Mucosa of rectum (tissue), 2 donors: ENCODE results near the gene UPB1.
A peak's percentile ranks its signal among the peaks of the same experiment; 100 is the strongest.
"Not testable (repeated sequence)": the region's sequence is repeated elsewhere in the genome, so short reads cannot be mapped to it uniquely, and the experiment has no call there.

Experiments
- H3K27ac ChIP-seq, 2 donors: one replicate each; pipeline ENCODE4 v1.7.0; 2013; ENCODE audit warnings: inconsistent platforms in 2 of 2, low read depth in 2 of 2, low read length in 2 of 2
- H3K27me3 ChIP-seq, 2 donors: one replicate each; pipeline ENCODE4 v1.7.0; 2013; ENCODE audit warnings: low read length in 2 of 2; ENCODE audit not compliant: control insufficient read depth in 2 of 2, insufficient read depth in 2 of 2
- H3K36me3 ChIP-seq, 2 donors: one replicate each; pipeline ENCODE4 v1.7.0; 2013; ENCODE audit warnings: low read length in 2 of 2; ENCODE audit not compliant: control insufficient read depth in 2 of 2, insufficient read depth in 2 of 2
- H3K4me1 ChIP-seq, 2 donors: one replicate each; pipeline ENCODE4 v1.7.0; 2013; ENCODE audit warnings: low read length in 2 of 2, mild to moderate bottlenecking in 1 of 2; ENCODE audit not compliant: control insufficient read depth in 2 of 2, insufficient read depth in 2 of 2
- H3K4me3 ChIP-seq, 2 donors: one replicate each; pipeline ENCODE4 v1.7.0; 2013; ENCODE audit warnings: low read length in 2 of 2
- H3K9ac ChIP-seq, 2 donors: one replicate each; pipeline ENCODE4 v1.7.0; 2013; ENCODE audit warnings: low read length in 2 of 2, low read depth in 1 of 2, mild to moderate bottlenecking in 1 of 2
- H3K9me3 ChIP-seq, 2 donors: one replicate each; pipeline ENCODE4 v1.7.0; 2013; ENCODE audit warnings: low read length in 2 of 2; ENCODE audit not compliant: control insufficient read depth in 2 of 2
- donor health status: healthy.
- donor health status: Normal muscosa, but diverticular disease.

Gene UPB1

DNA sequence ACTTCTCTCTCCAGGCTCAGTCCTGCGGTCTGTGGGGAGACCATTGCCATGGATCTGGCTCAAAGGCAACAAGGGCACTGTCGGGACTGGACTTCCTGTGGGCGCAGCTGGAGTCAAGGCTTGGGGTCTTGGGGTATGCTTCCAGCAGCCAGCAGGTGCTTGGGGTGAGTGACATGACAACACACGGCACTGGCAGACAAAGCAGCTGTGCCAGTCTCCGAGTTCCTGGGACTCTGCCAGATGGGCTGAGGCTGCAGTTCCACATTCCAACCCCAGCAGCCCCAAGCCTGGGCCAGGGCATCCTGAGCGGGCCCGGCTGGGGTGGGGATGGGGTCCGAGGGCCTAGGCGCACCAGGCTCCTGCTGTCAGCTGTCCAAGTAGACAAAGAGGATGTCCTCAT, 47.5 kb downstream of the UPB1 start:
- no peaks in the 10 kb centered on the region for H3K9me3 ChIP-seq
- H3K4me1 ChIP-seq: no peaks in the 10 kb centered on the region
- no peak overlapping the region for H3K9ac ChIP-seq
- H3K27me3 ChIP-seq: no peaks in the 10 kb centered on the region
- H3K4me3 ChIP-seq: no peak overlapping the region
- no peak overlapping the region for H3K27ac ChIP-seq
- H3K36me3 ChIP-seq: peaks cover 62 to 68% of the 10 kb centered on the region in 2 donors

GRCh38 chr22:24543185-24543601, 48.1 kb downstream of the UPB1 start:
- no peaks in the 10 kb centered on the region for H3K4me1 ChIP-seq
- H3K27me3 ChIP-seq: no peaks in the 10 kb centered on the region
- H3K9me3 ChIP-seq: no peaks in the 10 kb centered on the region
- no peak overlapping the region for H3K27ac ChIP-seq
- H3K36me3 ChIP-seq: peaks cover 68 to 74% of the 10 kb centered on the region in 2 donors
- H3K4me3 ChIP-seq: no peak overlapping the region
- no peak overlapping the region for H3K9ac ChIP-seq

DNA sequence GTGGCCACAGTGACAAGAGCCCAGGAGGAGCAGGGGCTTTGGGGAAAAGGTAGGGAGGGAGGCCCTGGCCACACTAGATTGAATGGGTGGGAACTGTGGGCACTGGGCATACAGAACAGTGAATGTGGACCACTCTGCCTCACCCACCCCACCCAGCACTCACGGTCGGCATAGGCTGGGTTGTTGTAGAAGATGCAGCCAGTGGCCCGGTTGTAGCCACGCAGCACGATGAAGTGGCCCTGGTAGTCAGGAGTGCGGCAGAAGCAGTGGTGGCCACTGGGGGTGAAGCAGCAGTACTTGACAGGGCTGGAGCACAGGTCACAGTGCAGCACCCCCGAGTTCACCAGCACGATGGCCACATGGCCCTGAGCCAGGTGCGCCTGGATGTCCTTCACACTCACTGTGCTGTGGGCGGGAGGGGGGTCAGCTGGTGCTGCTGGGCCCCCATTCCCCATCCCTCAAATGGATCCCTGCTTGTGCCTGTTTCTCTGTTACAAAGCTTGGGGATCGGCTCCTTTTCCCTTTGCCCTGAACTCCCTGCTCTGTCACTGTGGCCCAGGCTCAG, 48.6 kb downstream of the UPB1 start:
- Histone ChIP-seq H3K36me3 (peaks cover 73 to 76% of the 10 kb centered on the region in 2 donors), H3K9ac (no peak overlapping the region), H3K27ac (no peak overlapping the region), H3K4me3 (no peak overlapping the region), H3K4me1 (no peaks in the 10 kb centered on the region), H3K27me3 (no peaks in the 10 kb centered on the region), H3K9me3 (no peaks in the 10 kb centered on the region)

DNA sequence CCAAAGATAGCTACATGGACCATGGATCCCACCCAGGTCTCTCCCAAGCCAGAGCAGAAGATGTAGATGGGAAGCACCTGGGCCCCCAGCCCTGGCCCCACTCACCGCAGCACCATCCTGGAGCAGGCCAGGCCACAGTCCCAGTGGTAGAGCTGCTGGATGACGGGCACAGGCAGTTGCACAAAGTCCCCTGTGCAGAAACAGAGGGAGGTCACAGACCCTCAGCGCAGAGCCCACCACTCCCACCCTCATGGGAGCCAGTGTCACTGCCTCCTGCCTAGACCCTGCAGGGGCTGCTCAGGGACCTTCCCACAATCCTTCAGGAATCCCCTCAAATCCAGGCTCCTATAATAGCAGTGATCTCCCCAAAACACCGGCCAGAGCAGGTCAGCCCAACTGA, 53.7 kb downstream of the UPB1 start:
- H3K27ac ChIP-seq: no peak overlapping the region
- H3K27me3 ChIP-seq: no peaks in the 10 kb centered on the region
- H3K9me3 ChIP-seq: no peaks in the 10 kb centered on the region
- H3K4me1 ChIP-seq: peaks cover 40 to 43% of the 10 kb centered on the region in 2 donors
- no peak overlapping the region for H3K9ac ChIP-seq
- peaks cover 37 to 51% of the 10 kb centered on the region in 2 donors for H3K36me3 ChIP-seq
- H3K4me3 ChIP-seq: no peak overlapping the region

- peaks cover 43 to 47% of the 10 kb centered on the region in 2 donors for H3K4me1 ChIP-seq
- H3K4me3 ChIP-seq: no peak overlapping the region
- H3K9me3 ChIP-seq: no peaks in the 10 kb centered on the region
- H3K27me3 ChIP-seq: no peaks in the 10 kb centered on the region
- peak overlapping the region; percentile 76 to 82 for H3K27ac ChIP-seq
- H3K9ac ChIP-seq: peak overlapping the region in 1 of 2 donors; percentile 29
- peaks cover 30 to 39% of the 10 kb centered on the region in 2 donors for H3K36me3 ChIP-seq
These were observed 55.1 kb downstream of the UPB1 start for GRCh38 chr22:24550028-24550901.

GRCh38 chr22:24550902-24551435, 55.8 kb downstream of the UPB1 start:
- Histone ChIP-seq H3K36me3 (peaks cover 30 to 39% of the 10 kb centered on the region in 2 donors), H3K27ac (peak overlapping the region; percentile 76 to 82), H3K27me3 (no peaks in the 10 kb centered on the region), H3K9ac (peak overlapping the region; percentile 5 to 19), H3K9me3 (no peaks in the 10 kb centered on the region), H3K4me3 (no peak overlapping the region), H3K4me1 (peaks cover 43 to 47% of the 10 kb centered on the region in 2 donors)

DNA sequence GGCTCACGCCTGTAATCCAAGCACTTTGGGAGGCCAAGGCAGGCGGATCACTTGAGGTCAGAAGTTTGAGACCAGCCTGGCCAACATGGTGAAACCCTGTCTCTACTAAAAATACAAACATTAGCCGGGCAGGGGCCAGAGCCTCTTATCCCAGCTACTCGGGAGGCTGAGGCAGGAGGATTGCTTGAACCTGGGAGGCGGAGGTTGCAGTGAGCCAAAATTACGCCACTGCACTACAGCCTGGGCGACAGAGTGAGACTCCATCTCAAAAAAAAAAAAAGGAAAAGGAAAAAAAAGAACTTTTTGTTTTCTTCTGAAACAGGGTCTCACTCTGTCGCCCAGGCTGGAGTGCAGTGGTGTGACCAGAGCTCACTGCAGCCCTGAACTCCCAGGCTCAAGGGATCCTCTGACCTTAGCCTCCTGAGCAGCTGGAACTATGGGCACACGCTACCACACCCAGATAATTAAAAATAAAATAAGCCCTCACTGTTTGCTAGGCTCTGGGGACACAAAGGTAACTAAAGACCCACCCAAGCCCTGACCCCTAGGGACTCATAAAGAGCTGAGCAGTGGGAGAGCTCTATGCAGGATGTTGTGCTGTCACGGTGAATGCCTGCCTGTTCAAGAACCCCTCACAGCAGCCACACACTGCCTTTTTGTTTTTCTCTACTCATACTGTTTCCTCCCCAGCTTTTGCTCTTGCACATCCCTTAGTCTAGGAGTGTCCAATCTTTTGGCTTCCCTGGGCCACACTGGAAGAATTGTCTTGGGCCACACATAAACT, 57.6 kb downstream of the UPB1 start:
- H3K9me3 ChIP-seq, H3K27me3 ChIP-seq: not testable (repeated sequence)
- peaks cover 51 to 60% of the 10 kb centered on the region in 2 donors for H3K4me1 ChIP-seq
- H3K36me3 ChIP-seq: peaks cover 17 to 26% of the 10 kb centered on the region in 2 donors
- H3K9ac ChIP-seq: peak overlapping the region; percentile 95 to 99
- peak overlapping the region in 1 of 2 donors; percentile 96 for H3K4me3 ChIP-seq
- H3K27ac ChIP-seq: peak overlapping the region; percentile 93 to 97

- no peaks in the 10 kb centered on the region for H3K27me3 ChIP-seq
- no peaks in the 10 kb centered on the region for H3K9me3 ChIP-seq
- H3K4me1 ChIP-seq: peaks cover 51 to 60% of the 10 kb centered on the region in 2 donors
- peak overlapping the region; percentile 95 to 99 for H3K9ac ChIP-seq
- H3K36me3 ChIP-seq: peaks cover 15 to 28% of the 10 kb centered on the region in 2 donors
- H3K27ac ChIP-seq: peak overlapping the region; percentile 93 to 97
- peak overlapping the region; percentile 90 to 96 for H3K4me3 ChIP-seq
These were observed 58.6 kb downstream of the UPB1 start for GRCh38 chr22:24553597-24554312.

DNA sequence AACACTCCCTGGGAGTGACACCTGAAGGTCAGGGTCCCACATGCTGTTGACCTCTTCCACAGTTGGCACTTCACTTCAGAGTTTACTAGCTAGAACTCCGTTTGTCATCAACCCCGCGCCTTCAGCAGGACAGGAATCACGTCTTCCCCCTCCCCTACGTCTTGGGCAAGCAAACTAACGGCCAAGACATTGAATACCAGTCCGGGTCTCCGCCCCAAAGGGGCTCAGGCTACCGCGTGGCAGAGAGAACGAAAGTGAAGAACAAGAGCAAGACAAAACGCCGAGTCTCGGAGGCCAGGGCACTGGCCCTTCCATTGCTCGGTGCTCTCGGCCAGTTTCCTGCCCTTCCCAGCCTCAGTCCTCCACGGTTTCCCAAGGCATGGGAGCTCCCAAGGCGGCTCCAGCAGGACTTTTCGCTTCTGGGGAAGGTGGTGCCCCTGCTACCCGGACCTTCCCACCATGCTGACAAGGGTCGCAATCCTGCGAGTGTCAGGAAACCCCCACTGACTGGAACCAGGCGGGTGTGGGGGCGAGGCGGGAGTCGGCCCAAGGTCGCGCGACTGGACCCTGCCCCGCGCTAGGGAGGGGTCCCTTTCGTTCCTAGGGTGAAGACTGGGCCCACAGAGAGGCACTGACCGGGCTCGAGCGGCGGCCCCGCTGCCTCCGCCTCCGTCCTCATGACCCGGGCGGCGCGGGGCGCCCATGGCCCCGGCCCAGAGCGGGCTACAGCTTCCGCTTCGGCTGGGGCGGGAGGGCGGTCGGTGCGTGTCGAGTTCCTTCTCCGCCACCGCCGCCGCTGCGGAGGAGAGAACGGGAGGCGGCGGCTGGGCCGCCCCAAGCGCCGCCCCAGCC, 59.4 kb downstream of the UPB1 start, which contains the start of gene GUCD1:
TSS of gene GUCD1 (minus strand) at position 826 of the 852 bp plus-strand sequence. CDS start at position 679, 147 bp downstream.
- H3K36me3 ChIP-seq: peaks cover 20 to 27% of the 10 kb centered on the region in 2 donors

More for the DNA sequence above, 59.4 kb downstream of the UPB1 start, which contains the start of gene GUCD1:
- peaks cover 50 to 54% of the 10 kb centered on the region in 2 donors for H3K4me1 ChIP-seq
- H3K27me3 ChIP-seq: no peaks in the 10 kb centered on the region
- H3K4me3 ChIP-seq: peak within 1 kb of the TSS; percentile 96 to 99
- H3K27ac ChIP-seq: peak within 1 kb of the TSS; percentile 96 to 99
- H3K9me3 ChIP-seq: no peaks in the 10 kb centered on the region
- peak within 1 kb of the TSS; percentile 95 to 99 for H3K9ac ChIP-seq
